Gastroesophageal sphincter (tissue), 4 donors: ENCODE results near the gene ATG16L1. TPM values are rescaled to one million over a fixed set of nuclear protein-coding genes. Genes with fewer than 3 reads are reported as not detected.
A peak's percentile ranks its signal among the peaks of the same experiment; 100 is the strongest.

Experiments used
- ATAC-seq: fragments of 150-250 bp; one replicate; pipeline ENCODE4 v1.9.1; 2016; ENCODE audit warnings: mild to moderate bottlenecking, moderate library complexity
- H3K27ac ChIP-seq, 4 donors: fragments of 200-600 bp; sonication (generic) in 3 of 4; 1 replicate in 3 of 4; 2 replicates in 1 of 4; pipeline ENCODE4 v1.5.1; 2016 to 2019
- H3K27me3 ChIP-seq: fragments of 200-600 bp; sonication (generic); one replicate; pipeline ENCODE4 v1.5.1; 2019
- H3K36me3 ChIP-seq, 2 donors: fragments of 200-600 bp; sonication (generic); one replicate each; pipeline ENCODE4 v1.5.1; 2019; ENCODE audit warnings: control low read depth in 1 of 2
- H3K4me1 ChIP-seq, 3 donors: fragments of 200-600 bp; sonication (generic); 1 replicate in 2 of 3; 2 replicates in 1 of 3; pipeline ENCODE4 v1.5.1; 2016 to 2019; ENCODE audit warnings: control low read depth in 2 of 3
- H3K4me3 ChIP-seq, 2 donors: fragments of 200-600 bp; sonication (generic); one replicate each; pipeline ENCODE4 v1.5.1; 2019; ENCODE audit warnings: mild to moderate bottlenecking in 1 of 2, moderate library complexity in 1 of 2
- H3K9me3 ChIP-seq, 3 donors: fragments of 200-600 bp; sonication (generic); one replicate each; pipeline ENCODE4 v1.5.1; 2017 to 2019; ENCODE audit warnings: control low read depth in 2 of 3
- CTCF ChIP-seq, 4 experiments: fragments of 200-600 bp in 2 of 4; fragments of 450-650 bp in 2 of 4; sonication (generic) in 1 of 4; IDR thresholded peaks; one replicate each; pipeline ENCODE4 v1.5.1; 2017 to 2019; ENCODE audit warnings: antibody characterized with exemption in 4 of 4, mild to moderate bottlenecking in 2 of 4, moderate library complexity in 2 of 4
- EP300 ChIP-seq: sonication (generic); formaldehyde crosslinking; IDR thresholded peaks from one replicate; pipeline ENCODE4 v1.6.1; 2017; ENCODE audit warnings: antibody characterized with exemption, mild to moderate bottlenecking
- POLR2A ChIP-seq, 2 donors: fragments of 450-650 bp; IDR thresholded peaks; one replicate each; pipeline ENCODE4 v1.6.1; 2017; ENCODE audit warnings: antibody characterized with exemption in 2 of 2, mild to moderate bottlenecking in 2 of 2, moderate library complexity in 1 of 2
- POLR2AphosphoS5 ChIP-seq: sonication (generic); formaldehyde crosslinking; IDR thresholded peaks from one replicate; pipeline ENCODE4 v1.6.1; 2017; ENCODE audit warnings: antibody characterized with exemption
- WGBS, 2 donors: methylation state at CpG; one replicate each; pipeline ENCODE4 v1.1.5; 2018; ENCODE audit warnings: low coverage in 1 of 2; 5-methylcytosine and 5-hydroxymethylcytosine counted together
- total RNA-seq, 4 donors: library from RNA; depleted of rRNA; stranded (reverse); fragments of >200 nt; gene quantifications; one replicate each; pipeline ENCODE4 v1.1.0, GENCODE V29; 2016

ATG16L1 gene
- 10 to 100 TPM; 24.0 to 46.1 (median 33.8) TPM for total RNA-seq

DNA sequence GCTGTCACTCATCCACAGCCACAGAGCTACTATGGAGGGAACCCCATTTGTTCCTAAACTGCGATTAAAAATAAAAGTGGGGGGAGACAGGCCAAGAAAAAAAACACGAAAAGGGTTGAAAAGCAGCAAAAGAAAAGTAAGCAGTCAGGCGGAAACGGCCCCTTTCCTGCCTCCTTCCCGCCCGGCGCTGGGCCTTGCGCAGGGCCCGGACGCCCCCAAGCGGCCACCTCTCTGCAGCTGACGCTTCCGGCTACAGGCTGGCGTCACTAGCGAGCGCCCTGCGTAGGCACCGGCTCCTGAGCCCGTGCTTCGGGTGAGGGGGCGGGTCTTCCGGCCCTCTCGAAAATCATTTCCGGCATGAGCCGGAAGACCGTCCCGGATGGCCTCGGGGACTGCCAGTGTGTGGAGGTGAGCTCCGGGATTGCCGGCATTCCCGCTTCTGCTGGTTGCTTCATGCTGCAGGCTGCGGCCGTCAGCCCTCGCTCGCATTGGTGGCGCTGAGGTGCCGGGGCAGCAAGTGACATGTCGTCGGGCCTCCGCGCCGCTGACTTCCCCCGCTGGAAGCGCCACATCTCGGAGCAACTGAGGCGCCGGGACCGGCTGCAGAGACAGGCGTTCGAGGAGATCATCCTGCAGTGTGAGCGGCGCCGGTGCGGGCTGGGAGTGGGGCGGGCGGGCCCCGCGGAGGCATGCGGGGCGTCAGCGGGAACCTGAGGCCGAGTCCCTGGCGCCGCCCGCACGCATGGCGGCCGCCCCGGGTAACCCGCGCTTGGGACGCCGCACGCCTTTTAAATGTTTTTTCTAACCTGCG, at the start of gene ATG16L1:
Gene ATG16L1, plus strand, starts transcription at position 368 of the 811 bp plus-strand sequence. Its CDS starts 155 bp downstream, at position 523.
- peak within 1 kb of the TSS; percentile 69 to 95 (median 88) for H3K27ac ChIP-seq
- peak within 1 kb of the TSS; percentile 75 to 85 for H3K4me3 ChIP-seq
- H3K36me3 ChIP-seq = peaks cover 0 to 27% of the 10 kb centered on the region in 2 donors
- peak; percentile 99 for ATAC-seq
- TF ChIP-seq EP300 = no peak
- peak; percentile 59 to 97 (median 92) for TF ChIP-seq CTCF (IDR thresholded peaks at IDR 0.05)
- peak; percentile 66 to 77 for TF ChIP-seq POLR2A (IDR thresholded peaks at IDR 0.05)
- peak; percentile 84 for TF ChIP-seq POLR2AphosphoS5
- no peaks in the 10 kb centered on the region for H3K27me3 ChIP-seq
- peaks cover 4 to 44% (median 19%) of the 10 kb centered on the region in 3 donors for H3K4me1 ChIP-seq
- 0% methylated on average over 6 to 27 of the region's 75 CpGs for WGBS, 2 donors
- H3K9me3 ChIP-seq = no peaks in the 10 kb centered on the region

DNA sequence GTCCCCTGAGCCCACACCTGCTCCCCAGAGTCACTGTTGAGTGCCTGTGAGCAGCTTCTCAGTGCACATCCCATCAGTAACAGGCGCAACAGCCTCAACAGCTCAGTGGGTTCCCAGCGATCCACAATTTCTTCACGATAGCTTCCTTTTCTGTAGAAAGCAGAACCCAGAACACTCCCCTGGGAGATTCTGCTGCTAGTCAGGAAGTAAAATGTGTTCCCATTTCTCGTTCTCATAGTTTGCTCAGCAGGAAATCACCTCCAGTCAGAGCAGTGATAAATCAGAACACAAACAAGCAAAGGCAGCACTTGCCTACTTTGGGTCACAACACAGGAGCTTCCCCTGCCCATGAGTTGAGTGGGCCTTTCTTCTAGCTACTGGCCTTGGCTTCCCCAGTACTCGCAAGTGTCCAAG, 48.9 kb upstream of the ATG16L1 start:
- WGBS, 2 donors = 66 to 80% methylated on average over 1 to 4 of the region's 5 CpGs
- peaks cover 0 to 37% of the 10 kb centered on the region in 2 donors for H3K36me3 ChIP-seq
- no peak overlapping the region for H3K4me3 ChIP-seq
- H3K4me1 ChIP-seq = no peaks in the 10 kb centered on the region
- no peak for TF ChIP-seq POLR2AphosphoS5
- H3K9me3 ChIP-seq = peaks cover 0 to 25% (median 0%) of the 10 kb centered on the region in 3 donors
- H3K27ac ChIP-seq = no peak overlapping the region
- no peaks in the 10 kb centered on the region for H3K27me3 ChIP-seq
- ATAC-seq = peak; percentile 40

- Histone ChIP-seq H3K4me1 (no peaks in the 10 kb centered on the region), H3K27ac (no peak overlapping the region), H3K9me3 (peaks cover 0 to 25% (median 0%) of the 10 kb centered on the region in 3 donors), H3K4me3 (no peak overlapping the region), H3K27me3 (no peaks in the 10 kb centered on the region), H3K36me3 (peaks cover 0 to 32% of the 10 kb centered on the region in 2 donors)
- TF ChIP-seq POLR2AphosphoS5 (no peak), EP300 (no peak), CTCF (IDR thresholded peaks at IDR 0.05) (no peak), POLR2A (IDR thresholded peaks at IDR 0.05) (no peak)
- no CpG with 5 or more reads among the region's 5 CpGs for WGBS, 2 donors
- no peak for ATAC-seq
Measured at GRCh38 chr2:233203060-233203459, 48.4 kb upstream of the ATG16L1 start.

- H3K9me3 ChIP-seq = peaks cover 0 to 25% (median 0%) of the 10 kb centered on the region in 3 donors
- TF ChIP-seq CTCF (IDR thresholded peaks at IDR 0.05) = no peak
- no peak for TF ChIP-seq POLR2A (IDR thresholded peaks at IDR 0.05)
- TF ChIP-seq EP300 = no peak
- TF ChIP-seq POLR2AphosphoS5 = no peak
- 94% methylated on average over 6 of the region's 50 CpGs; no CpG with 5 or more reads in 1 of the 2 donors for WGBS, 2 donors
- peaks cover 0 to 10% (median 1%) of the 10 kb centered on the region in 3 donors for H3K4me1 ChIP-seq
- ATAC-seq = no peak
- peaks cover 0 to 28% of the 10 kb centered on the region in 2 donors for H3K36me3 ChIP-seq
- H3K27me3 ChIP-seq = no peaks in the 10 kb centered on the region
- H3K4me3 ChIP-seq = no peak overlapping the region
- no peak overlapping the region for H3K27ac ChIP-seq
Measured at GRCh38 chr2:233204286-233204936, 47.1 kb upstream of the ATG16L1 start.

- Histone ChIP-seq H3K4me3 (no peak overlapping the region), H3K9me3 (peaks cover 0 to 7% (median 0%) of the 10 kb centered on the region in 3 donors), H3K27me3 (no peaks in the 10 kb centered on the region), H3K4me1 (peaks cover 0 to 36% (median 19%) of the 10 kb centered on the region in 3 donors), H3K36me3 (peaks cover 0 to 7% of the 10 kb centered on the region in 2 donors), H3K27ac (peak overlapping the region in 1 of 4 donors; percentile 42)
- TF ChIP-seq EP300 (no peak), POLR2A (IDR thresholded peaks at IDR 0.05) (no peak), POLR2AphosphoS5 (no peak), CTCF (IDR thresholded peaks at IDR 0.05) (no peak)
- ATAC-seq = no peak
- WGBS, 2 donors = 65 to 80% methylated on average over 2 to 6 of the region's 10 CpGs
Measured at GRCh38 chr2:233208382-233209116, 42.9 kb upstream of the ATG16L1 start.
